Testis (tissue), 3 donors: ENCODE measurements around the gene SLC6A8. TPM values are rescaled to one million over a fixed set of nuclear protein-coding genes. Genes with fewer than 3 reads are reported as not detected.
A peak's percentile ranks its signal among the peaks of the same experiment; 100 is the strongest.
"Not testable (repeated sequence)": the region's sequence is repeated elsewhere in the genome, so short reads cannot be mapped to it uniquely, and the experiment has no call there.

ENCODE experiments used
- DNase-seq: peaks from one replicate; pipeline ENCODE4 v3.0.0-alpha.2; 2019
- H3K27ac ChIP-seq, 2 donors: fragments of 200-600 bp; sonication (generic); one replicate each; pipeline ENCODE4 v1.5.1; 2019
- H3K27me3 ChIP-seq: fragments of 200-600 bp; sonication (generic); one replicate; pipeline ENCODE4 v1.5.1; 2019
- H3K36me3 ChIP-seq: fragments of 200-600 bp; sonication (generic); one replicate; pipeline ENCODE4 v1.5.1; 2017; ENCODE audit warnings: low read depth; ENCODE audit errors: missing control alignments
- H3K4me1 ChIP-seq: fragments of 200-600 bp; sonication (generic); one replicate; pipeline ENCODE4 v1.5.1; 2019
- H3K4me3 ChIP-seq, 2 donors: fragments of 200-600 bp; sonication (generic); one replicate each; pipeline ENCODE4 v1.5.1; 2017 to 2019
- H3K9me3 ChIP-seq: fragments of 200-600 bp; sonication (generic); one replicate; pipeline ENCODE4 v1.5.1; 2017
- POLR2A ChIP-seq: fragments of 450-650 bp; IDR thresholded peaks from one replicate; pipeline ENCODE4 v1.6.1; 2017; ENCODE audit warnings: antibody characterized with exemption, mild to moderate bottlenecking, moderate library complexity
- WGBS, 2 donors: methylation state at CpG; one replicate each; pipeline ENCODE4 v1.1.5; 2018; 5-methylcytosine and 5-hydroxymethylcytosine counted together
- intact Hi-C: fragments of 100-400 bp; cut with DNase I; formaldehyde crosslinking; loops from one replicate; pipeline ENCODE4 v1.15.1; 2023; ENCODE audit warnings: low total_unique reads
- polyA plus RNA-seq: library from polyadenylated mRNA; stranded (reverse); fragments of 350-450 nt; fragmentation: Illumina TruSeq; extraction: RNeasy Lipid Tissue Mini Kit (QIAGEN cat#74804); gene quantifications from one replicate; pipeline ENCODE4 v1.2.3, GENCODE V29; 2014; ENCODE audit warnings: low read depth, low replicate concordance; ENCODE audit not compliant: insufficient read depth
- total RNA-seq, 2 donors: library from RNA; depleted of rRNA; stranded (reverse); fragments of >200 nt; gene quantifications; one replicate each; pipeline ENCODE4 v1.2.3, GENCODE V29; 2016
- TF ChIP-seq, protein P1 (sequence below), 3 experiments: fragments of 450-650 bp in 2 of 3; fragments of 200-600 bp in 1 of 3; sonication (generic) in 1 of 3; IDR thresholded peaks; one replicate each; pipeline ENCODE4 v1.5.1; 2016 to 2019; ENCODE audit warnings: antibody characterized with exemption in 3 of 3, mild to moderate bottlenecking in 2 of 3, moderate library complexity in 1 of 3

Gene SLC6A8
- total and polyA plus RNA-seq, 3 donors from 2014 or later, result 73.5 to 107 (median 91.3) TPM

DNA sequence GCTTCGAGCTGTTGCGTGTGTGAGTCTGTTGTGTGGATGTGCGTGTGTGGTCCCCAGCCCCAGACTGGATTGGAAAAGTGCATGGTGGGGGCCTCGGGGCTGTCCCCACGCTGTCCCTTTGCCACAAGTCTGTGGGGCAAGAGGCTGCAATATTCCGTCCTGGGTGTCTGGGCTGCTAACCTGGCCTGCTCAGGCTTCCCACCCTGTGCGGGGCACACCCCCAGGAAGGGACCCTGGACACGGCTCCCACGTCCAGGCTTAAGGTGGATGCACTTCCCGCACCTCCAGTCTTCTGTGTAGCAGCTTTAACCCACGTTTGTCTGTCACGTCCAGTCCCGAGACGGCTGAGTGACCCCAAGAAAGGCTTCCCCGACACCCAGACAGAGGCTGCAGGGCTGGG lies 8.4 kb downstream of the SLC6A8 start:
- Histone ChIP-seq H3K36me3 (no peaks in the 10 kb centered on the region), H3K4me1 (no peaks in the 10 kb centered on the region), H3K9me3 (no peaks in the 10 kb centered on the region), H3K4me3 (no peak overlapping the region), H3K27me3 (no peaks in the 10 kb centered on the region), H3K27ac (no peak overlapping the region)
- intact Hi-C loops, result no loop called here
- WGBS, 2 donors, result 84 to 100% methylated on average over 1 to 13 of the region's 15 CpGs
- TF ChIP-seq POLR2A, result no peak
- TF ChIP-seq, protein P1, sequence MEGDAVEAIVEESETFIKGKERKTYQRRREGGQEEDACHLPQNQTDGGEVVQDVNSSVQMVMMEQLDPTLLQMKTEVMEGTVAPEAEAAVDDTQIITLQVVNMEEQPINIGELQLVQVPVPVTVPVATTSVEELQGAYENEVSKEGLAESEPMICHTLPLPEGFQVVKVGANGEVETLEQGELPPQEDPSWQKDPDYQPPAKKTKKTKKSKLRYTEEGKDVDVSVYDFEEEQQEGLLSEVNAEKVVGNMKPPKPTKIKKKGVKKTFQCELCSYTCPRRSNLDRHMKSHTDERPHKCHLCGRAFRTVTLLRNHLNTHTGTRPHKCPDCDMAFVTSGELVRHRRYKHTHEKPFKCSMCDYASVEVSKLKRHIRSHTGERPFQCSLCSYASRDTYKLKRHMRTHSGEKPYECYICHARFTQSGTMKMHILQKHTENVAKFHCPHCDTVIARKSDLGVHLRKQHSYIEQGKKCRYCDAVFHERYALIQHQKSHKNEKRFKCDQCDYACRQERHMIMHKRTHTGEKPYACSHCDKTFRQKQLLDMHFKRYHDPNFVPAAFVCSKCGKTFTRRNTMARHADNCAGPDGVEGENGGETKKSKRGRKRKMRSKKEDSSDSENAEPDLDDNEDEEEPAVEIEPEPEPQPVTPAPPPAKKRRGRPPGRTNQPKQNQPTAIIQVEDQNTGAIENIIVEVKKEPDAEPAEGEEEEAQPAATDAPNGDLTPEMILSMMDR (IDR thresholded peaks at IDR 0.05), result no peak
- no peak for DNase-seq

- DNase-seq, H3K27ac ChIP-seq, H3K27me3 ChIP-seq, intact Hi-C loops, H3K9me3 ChIP-seq, H3K4me1 ChIP-seq, H3K36me3 ChIP-seq, H3K4me3 ChIP-seq: not testable (repeated sequence)
- 86% methylated on average over 10 of the region's 10 CpGs; no CpG with 5 or more reads in 1 of the 2 donors for WGBS, 2 donors
Observed at GRCh38 chrX:153696538-153696937, 8.8 kb downstream of the SLC6A8 start.

DNA sequence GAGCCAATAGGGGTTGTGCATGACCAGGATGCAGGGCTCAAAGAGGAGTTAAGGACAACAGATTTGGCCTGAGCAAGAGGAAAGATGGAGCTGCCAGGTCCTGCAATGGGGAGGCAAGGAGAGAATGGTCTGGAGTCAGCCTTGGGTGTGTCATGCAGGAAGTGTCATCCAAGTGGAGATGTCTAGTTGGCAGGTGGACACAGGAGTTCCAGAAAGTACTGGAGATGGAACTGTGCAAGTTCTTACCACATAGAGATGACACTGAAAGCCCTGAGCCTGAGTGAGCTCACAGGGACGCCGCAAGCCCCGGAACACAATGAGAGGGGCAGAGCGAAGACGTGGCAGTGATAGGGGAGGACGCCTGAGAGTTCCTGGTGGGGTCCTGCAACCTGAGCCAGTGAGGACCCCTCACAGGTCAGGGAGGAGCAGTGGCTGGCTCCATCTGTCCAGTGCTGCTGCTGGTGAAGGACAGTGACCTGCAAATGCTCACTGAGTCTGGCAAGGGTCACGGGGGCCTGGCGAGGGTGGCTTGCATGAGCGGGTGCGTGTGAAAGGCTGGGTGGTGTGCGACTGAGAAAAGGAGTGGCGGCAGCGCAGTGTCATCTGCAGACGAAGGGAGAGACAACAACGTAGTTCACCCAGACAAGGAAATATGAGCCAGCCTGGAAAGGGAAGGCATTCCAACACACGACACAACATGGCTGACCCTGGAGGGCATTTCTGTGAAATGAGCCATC lies 9.4 kb downstream of the SLC6A8 start:
- intact Hi-C loops, H3K9me3 ChIP-seq, H3K36me3 ChIP-seq, H3K4me3 ChIP-seq, H3K4me1 ChIP-seq, DNase-seq, H3K27ac ChIP-seq, H3K27me3 ChIP-seq: not testable (repeated sequence)
- WGBS, 2 donors, result 92 to 94% methylated on average over 3 to 16 of the region's 16 CpGs

- no peak overlapping the region for H3K27ac ChIP-seq
- no peak for TF ChIP-seq POLR2A
- TF ChIP-seq, protein P1 (IDR thresholded peaks at IDR 0.05), result no peak
- peaks cover 2% of the 10 kb centered on the region for H3K4me1 ChIP-seq
- 79 to 91% methylated on average over 9 to 14 of the region's 16 CpGs for WGBS, 2 donors
- H3K36me3 ChIP-seq, result no peaks in the 10 kb centered on the region
- intact Hi-C loops, result no loop called here
- no peak overlapping the region for H3K4me3 ChIP-seq
- H3K27me3 ChIP-seq, result no peaks in the 10 kb centered on the region
- DNase-seq, result no peak
- H3K9me3 ChIP-seq, result no peaks in the 10 kb centered on the region
Observed at GRCh38 chrX:153697924-153698865, 10.5 kb downstream of the SLC6A8 start.

DNA sequence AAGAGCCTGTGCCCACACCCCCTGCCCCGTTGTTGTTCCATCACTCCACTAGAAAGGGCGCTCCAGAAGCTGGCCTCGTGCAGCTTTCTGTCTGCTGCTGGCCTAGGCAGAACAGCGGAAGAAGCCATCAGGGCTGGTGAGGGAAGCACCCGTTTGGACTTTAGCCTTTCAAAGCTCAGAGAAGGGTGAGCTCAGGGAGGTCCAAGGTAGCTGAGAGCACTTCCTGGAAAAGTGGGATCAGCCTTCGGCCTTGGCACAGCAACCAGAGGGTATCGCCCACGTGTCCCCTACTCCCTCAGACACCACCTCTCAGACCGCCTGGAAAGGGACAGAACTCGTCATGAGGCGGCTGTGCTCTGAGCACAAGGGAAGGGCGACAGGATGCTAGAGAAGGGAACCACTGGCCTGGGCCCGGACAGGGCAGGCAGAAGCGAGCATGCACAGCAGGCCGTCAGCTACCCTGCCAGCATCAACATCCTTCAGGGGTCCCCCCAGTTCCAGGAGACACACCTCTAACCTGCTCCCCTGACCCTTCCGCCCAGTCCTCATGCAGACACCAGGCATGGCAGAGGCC lies 11.6 kb downstream of the SLC6A8 start:
- H3K9me3 ChIP-seq, intact Hi-C loops, H3K27ac ChIP-seq, H3K27me3 ChIP-seq, H3K4me1 ChIP-seq, DNase-seq, H3K36me3 ChIP-seq, H3K4me3 ChIP-seq: not testable (repeated sequence)
- WGBS, 2 donors, result 78% methylated on average over 12 of the region's 16 CpGs; no CpG with 5 or more reads in 1 of the 2 donors

GRCh38 chrX:153699784-153700371 lies 12.2 kb downstream of the SLC6A8 start:
- H3K27ac ChIP-seq, H3K27me3 ChIP-seq, H3K4me1 ChIP-seq, H3K9me3 ChIP-seq, intact Hi-C loops, H3K36me3 ChIP-seq, H3K4me3 ChIP-seq: not testable (repeated sequence)
- peak; percentile 34 for DNase-seq
- WGBS, 2 donors, result 68% methylated on average over 12 of the region's 18 CpGs; no CpG with 5 or more reads in 1 of the 2 donors
